ELR (cell line): ENCODE results near the gene APEH.
"Not testable (repeated sequence)": the region's sequence is repeated elsewhere in the genome, so short reads cannot be mapped to it uniquely, and the experiment has no call there.

ENCODE experiments used
- DNase-seq: peaks from one replicate; pipeline ENCODE4 v3.0.0-alpha.2; 2015; ENCODE audit warnings: low read depth

APEH gene

GRCh38 chr3:49668861-49669260, 5.3 kb upstream of the APEH start:
- DNase-seq = peak; percentile 60

- no peak for DNase-seq
Observed at GRCh38 chr3:49669352-49669751, 4.8 kb upstream of the APEH start.

GRCh38 chr3:49670940-49671290, 3.2 kb upstream of the APEH start:
- DNase-seq = no peak

GRCh38 chr3:49671291-49672288, 2.6 kb upstream of the APEH start:
- peak; percentile 70 for DNase-seq

- peak; percentile 35 for DNase-seq
Observed at GRCh38 chr3:49673121-49673714, 933 bp upstream of the APEH start.

GRCh38 chr3:49674497-49674983, 389 bp downstream of the APEH start:
- no peak for DNase-seq

- no peak for DNase-seq
Observed at GRCh38 chr3:49675912-49676311, 1.8 kb downstream of the APEH start.

GRCh38 chr3:49680493-49681231, 6.5 kb downstream of the APEH start:
- no peak for DNase-seq

GRCh38 chr3:49681232-49681522, 7.0 kb downstream of the APEH start:
- DNase-seq = no peak

- no peak for DNase-seq
Observed at GRCh38 chr3:49681543-49681942, 7.4 kb downstream of the APEH start.

- no peak for DNase-seq
Observed at GRCh38 chr3:49683162-49683561, 9.0 kb downstream of the APEH start.

GRCh38 chr3:49684453-49684852, 10.3 kb downstream of the APEH start:
- DNase-seq = not testable (repeated sequence)

GRCh38 chr3:49685103-49685502, 11.0 kb downstream of the APEH start:
- not testable (repeated sequence) for DNase-seq

- not testable (repeated sequence) for DNase-seq
Observed at GRCh38 chr3:49685846-49686245, 11.7 kb downstream of the APEH start.

- DNase-seq = not testable (repeated sequence)
Observed at GRCh38 chr3:49686346-49686745, 12.2 kb downstream of the APEH start.

- peak; percentile 46 for DNase-seq
Observed at GRCh38 chr3:49686769-49687423, 12.7 kb downstream of the APEH start.

GRCh38 chr3:49687424-49687795, 13.3 kb downstream of the APEH start:
- DNase-seq = not testable (repeated sequence)

- DNase-seq = not testable (repeated sequence)
Observed at GRCh38 chr3:49688338-49689045, 14.3 kb downstream of the APEH start.

GRCh38 chr3:49689046-49689907, 15.1 kb downstream of the APEH start, which contains the start of the genes MST1 and RNF123:
Gene MST1, minus strand, starts transcription at chr3:49689474. Its CDS starts 783 bp downstream, at chr3:49688691.
Gene RNF123, plus strand, starts transcription at chr3:49689557. Its CDS starts 1,609 bp downstream, at chr3:49691166.
- DNase-seq = peak; percentile 89

GRCh38 chr3:49689908-49690624, 15.9 kb downstream of the APEH start:
- DNase-seq = not testable (repeated sequence)
